Neuron (in vitro differentiated cells): ENCODE measurements around the gene SLC2A6.

Experiments
- H2AFZ ChIP-seq: one replicate; pipeline ENCODE4 v1.6.1; 2013; ENCODE audit warnings: low read depth, mild to moderate bottlenecking, inconsistent platforms, low read length, moderate library complexity
- H3K27me3 ChIP-seq: one replicate; pipeline ENCODE4 v1.6.1; 2013; ENCODE audit warnings: low read length; ENCODE audit not compliant: insufficient read depth
- H3K36me3 ChIP-seq: one replicate; pipeline ENCODE4 v1.6.1; 2013; ENCODE audit warnings: low read length; ENCODE audit not compliant: insufficient read depth
- H3K4me1 ChIP-seq: one replicate; pipeline ENCODE4 v1.6.1; 2013; ENCODE audit warnings: low read length; ENCODE audit not compliant: insufficient read depth
- H3K4me3 ChIP-seq: 2 replicates; pipeline ENCODE4 v1.5.1; 2013; ENCODE audit warnings: mild to moderate bottlenecking, low read length, moderate library complexity
- H3K9me3 ChIP-seq: one replicate; pipeline ENCODE4 v1.6.1; 2013; ENCODE audit warnings: low read length

Gene SLC2A6

GRCh38 chr9:133463864-133464615 is 14.9 kb downstream of the SLC2A6 start:
- H3K36me3 ChIP-seq, result peaks cover 29% of the 10 kb centered on the region
- no peaks in the 10 kb centered on the region for H3K27me3 ChIP-seq
- no peaks in the 10 kb centered on the region for H3K9me3 ChIP-seq

GRCh38 chr9:133463234-133463863 is 15.6 kb downstream of the SLC2A6 start:
- no peaks in the 10 kb centered on the region for H3K27me3 ChIP-seq
- H3K36me3 ChIP-seq, result peaks cover 29% of the 10 kb centered on the region
- peaks cover 28% of the 10 kb centered on the region for H3K4me1 ChIP-seq
- H2AFZ ChIP-seq, result no peak overlapping the region
- no peaks in the 10 kb centered on the region for H3K9me3 ChIP-seq
- no peak overlapping the region for H3K4me3 ChIP-seq

More at GRCh38 chr9:133463864-133464615, 14.9 kb downstream of the SLC2A6 start:
- H3K4me3 ChIP-seq, result no peak overlapping the region
- H2AFZ ChIP-seq, result no peak overlapping the region
- peaks cover 22% of the 10 kb centered on the region for H3K4me1 ChIP-seq

GRCh38 chr9:133461975-133462374 is 16.9 kb downstream of the SLC2A6 start:
- H3K27me3 ChIP-seq, result no peaks in the 10 kb centered on the region
- peaks cover 28% of the 10 kb centered on the region for H3K4me1 ChIP-seq
- H3K36me3 ChIP-seq, result peaks cover 24% of the 10 kb centered on the region
- no peak overlapping the region for H3K4me3 ChIP-seq
- no peak overlapping the region for H2AFZ ChIP-seq
- H3K9me3 ChIP-seq, result no peaks in the 10 kb centered on the region

- Histone ChIP-seq H3K4me3 (peak overlapping the region; percentile 88), H3K36me3 (peaks cover 16% of the 10 kb centered on the region), H2AFZ (no peak overlapping the region), H3K9me3 (no peaks in the 10 kb centered on the region), H3K4me1 (peaks cover 28% of the 10 kb centered on the region), H3K27me3 (no peaks in the 10 kb centered on the region)
Observed at GRCh38 chr9:133460405-133461175, 18.3 kb downstream of the SLC2A6 start.

GRCh38 chr9:133459476-133460404 is 19.2 kb downstream of the SLC2A6 start, which contains the start of gene CACFD1:
CACFD1 (plus strand) TSS chr9:133459978; CDS start chr9:133460067, 89 bp downstream.
- peak within 1 kb of the TSS; percentile 69 for H2AFZ ChIP-seq
- no peaks in the 10 kb centered on the region for H3K9me3 ChIP-seq
- H3K4me1 ChIP-seq, result peaks cover 28% of the 10 kb centered on the region
- H3K27me3 ChIP-seq, result no peaks in the 10 kb centered on the region
- peak within 1 kb of the TSS; percentile 88 for H3K4me3 ChIP-seq
- H3K36me3 ChIP-seq, result peaks cover 7% of the 10 kb centered on the region

GRCh38 chr9:133458643-133459312 is 20.1 kb downstream of the SLC2A6 start:
- H3K27me3 ChIP-seq, result no peaks in the 10 kb centered on the region
- H2AFZ ChIP-seq, result peak overlapping the region; percentile 69
- H3K9me3 ChIP-seq, result no peaks in the 10 kb centered on the region

GRCh38 chr9:133457748-133458147 is 21.2 kb downstream of the SLC2A6 start:
- Histone ChIP-seq H3K4me1 (peaks cover 25% of the 10 kb centered on the region), H2AFZ (no peak overlapping the region), H3K27me3 (no peaks in the 10 kb centered on the region), H3K36me3 (no peaks in the 10 kb centered on the region), H3K4me3 (no peak overlapping the region), H3K9me3 (no peaks in the 10 kb centered on the region)

More at GRCh38 chr9:133458643-133459312, 20.1 kb downstream of the SLC2A6 start:
- H3K4me1 ChIP-seq, result peaks cover 28% of the 10 kb centered on the region
- peak overlapping the region; percentile 88 for H3K4me3 ChIP-seq
- peaks cover 7% of the 10 kb centered on the region for H3K36me3 ChIP-seq

GRCh38 chr9:133457233-133457632 is 21.7 kb downstream of the SLC2A6 start:
- Histone ChIP-seq H2AFZ (no peak overlapping the region), H3K4me3 (no peak overlapping the region), H3K9me3 (no peaks in the 10 kb centered on the region), H3K36me3 (no peaks in the 10 kb centered on the region), H3K27me3 (no peaks in the 10 kb centered on the region), H3K4me1 (peaks cover 25% of the 10 kb centered on the region)

GRCh38 chr9:133456409-133456808 is 22.5 kb downstream of the SLC2A6 start:
- no peak overlapping the region for H3K4me3 ChIP-seq
- H3K9me3 ChIP-seq, result no peaks in the 10 kb centered on the region
- peaks cover 19% of the 10 kb centered on the region for H3K4me1 ChIP-seq

GRCh38 chr9:133455936-133456335 is 23.0 kb downstream of the SLC2A6 start:
- H3K36me3 ChIP-seq, result no peaks in the 10 kb centered on the region
- no peak overlapping the region for H3K4me3 ChIP-seq
- no peaks in the 10 kb centered on the region for H3K9me3 ChIP-seq
- peaks cover 14% of the 10 kb centered on the region for H3K4me1 ChIP-seq
- no peak overlapping the region for H2AFZ ChIP-seq
- H3K27me3 ChIP-seq, result no peaks in the 10 kb centered on the region

More at GRCh38 chr9:133456409-133456808, 22.5 kb downstream of the SLC2A6 start:
- no peaks in the 10 kb centered on the region for H3K36me3 ChIP-seq
- H3K27me3 ChIP-seq, result no peaks in the 10 kb centered on the region
- H2AFZ ChIP-seq, result no peak overlapping the region

- no peaks in the 10 kb centered on the region for H3K9me3 ChIP-seq
- no peak overlapping the region for H2AFZ ChIP-seq
- H3K4me1 ChIP-seq, result peaks cover 8% of the 10 kb centered on the region
- H3K4me3 ChIP-seq, result no peak overlapping the region
- H3K27me3 ChIP-seq, result no peaks in the 10 kb centered on the region
- H3K36me3 ChIP-seq, result no peaks in the 10 kb centered on the region
Observed at GRCh38 chr9:133454943-133455673, 23.8 kb downstream of the SLC2A6 start.
